Measurements from ENCODE around the gene NEUROD4. TPM values are rescaled to one million over a fixed set of nuclear protein-coding genes. Genes with fewer than 3 reads are reported as not detected.
"Not testable (repeated sequence)": the region's sequence is repeated elsewhere in the genome, so short reads cannot be mapped to it uniquely, and the experiment has no call there.

Gene NEUROD4
- total and polyA plus RNA-seq, 7 donors = not detected

GRCh38 chr12:54981796-54982195 lies 38.0 kb upstream of the NEUROD4 start:
- no peak overlapping the region for H3K27ac ChIP-seq
- no peaks in the 10 kb centered on the region for H3K27me3 ChIP-seq (ENCODE audit: insufficient read depth in 3 of 3, low read length in 2 of 3)
- H3K36me3 ChIP-seq (ENCODE audit: insufficient read depth in 1 of 2, low read depth in 1 of 2) = no peaks in the 10 kb centered on the region
- no peaks in the 10 kb centered on the region for H3K9me3 ChIP-seq
- TF ChIP-seq CTCF (IDR thresholded peaks at IDR 0.05) = no peak
- intact Hi-C loops (cut with DNase I) = no loop called here
- no peak overlapping the region for H3K4me3 ChIP-seq
- no peak for DNase-seq
- H3K4me1 ChIP-seq = no peaks in the 10 kb centered on the region
- WGBS, 3 donors = 85 to 92% (median 89%) methylated on average over 2 of the region's 2 CpGs
- no peak for ATAC-seq

GRCh38 chr12:54983536-54984101 lies 36.2 kb upstream of the NEUROD4 start:
- intact Hi-C loops (cut with DNase I) = no loop called here
- ATAC-seq (no peak), DNase-seq (no peak)
- Histone ChIP-seq H3K27ac (no peak overlapping the region), H3K36me3 (ENCODE audit: insufficient read depth in 1 of 2, low read depth in 1 of 2) (no peaks in the 10 kb centered on the region), H3K4me3 (no peak overlapping the region), H3K9me3 (no peaks in the 10 kb centered on the region), H3K4me1 (no peaks in the 10 kb centered on the region), H3K27me3 (ENCODE audit: insufficient read depth in 3 of 3, low read length in 2 of 3) (no peaks in the 10 kb centered on the region)
- no peak for TF ChIP-seq CTCF (IDR thresholded peaks at IDR 0.05)
- WGBS, 3 donors = 89 to 96% (median 93%) methylated on average over 2 of the region's 2 CpGs

- TF ChIP-seq CTCF (IDR thresholded peaks at IDR 0.05) = no peak
- ATAC-seq = peak in 1 of 4 donors; percentile 58
- H3K4me3 ChIP-seq = no peak within 1 kb of the TSS
- no peak within 1 kb of the TSS for H3K27ac ChIP-seq
- H3K9me3 ChIP-seq = no peaks in the 10 kb centered on the region
- H3K36me3 ChIP-seq (ENCODE audit: insufficient read depth in 1 of 2, low read depth in 1 of 2) = no peaks in the 10 kb centered on the region
- DNase-seq = peak; percentile 25 to 67
- no peaks in the 10 kb centered on the region for H3K27me3 ChIP-seq (ENCODE audit: insufficient read depth in 3 of 3, low read length in 2 of 3)
- no peaks in the 10 kb centered on the region for H3K4me1 ChIP-seq
- whole genome bisulfite sequencing, 3 donors = 43 to 45% (median 44%) methylated on average over 12 of the region's 12 CpGs
- intact Hi-C loops (cut with DNase I) = no loop called here
Observed at GRCh38 chr12:54984658-54985376, 35.0 kb upstream of the NEUROD4 start, which contains the start of gene TESPA1. Gene TESPA1 (minus strand): TSS chr12:54984762. CDS start chr12:54974562, 10,200 bp downstream.

GRCh38 chr12:54986773-54987172 lies 33.0 kb upstream of the NEUROD4 start:
- intact Hi-C loops (cut with DNase I); H3K9me3 ChIP-seq; H3K36me3 ChIP-seq (ENCODE audit: insufficient read depth in 1 of 2, low read depth in 1 of 2); H3K4me3 ChIP-seq; H3K27ac ChIP-seq; H3K4me1 ChIP-seq; DNase-seq; ATAC-seq; H3K27me3 ChIP-seq (ENCODE audit: insufficient read depth in 3 of 3, low read length in 2 of 3): not testable (repeated sequence)
- 97% methylated on average over 3 of the region's 3 CpGs for WGBS, 3 donors

GRCh38 chr12:54987611-54988231 lies 32.1 kb upstream of the NEUROD4 start:
- no peak overlapping the region for H3K27ac ChIP-seq
- no peak for ATAC-seq

More at GRCh38 chr12:54987611-54988231, 32.1 kb upstream of the NEUROD4 start:
- H3K4me3 ChIP-seq = no peak overlapping the region
- no peaks in the 10 kb centered on the region for H3K9me3 ChIP-seq
- no peaks in the 10 kb centered on the region for H3K27me3 ChIP-seq (ENCODE audit: insufficient read depth in 3 of 3, low read length in 2 of 3)
- no peak for TF ChIP-seq CTCF (IDR thresholded peaks at IDR 0.05)
- no peaks in the 10 kb centered on the region for H3K4me1 ChIP-seq
- no peak for DNase-seq
- intact Hi-C loops (cut with DNase I) = no loop called here
- WGBS, 3 donors = 72 to 76% (median 75%) methylated on average over 4 of the region's 4 CpGs
- no peaks in the 10 kb centered on the region for H3K36me3 ChIP-seq (ENCODE audit: insufficient read depth in 1 of 2, low read depth in 1 of 2)

Data from psoas muscle (tissue), 8 donors.